ENCODE measurements around the gene PACRG. TPM values are rescaled to one million over a fixed set of nuclear protein-coding genes. Genes with fewer than 3 reads are reported as not detected.

Gene PACRG
- total and polyA plus RNA-seq, 2 of the 8 experiments (the other 6 are each of a cell fraction or from before 2014, with no cell fraction given): 0.44 to 0.54 TPM

DNA sequence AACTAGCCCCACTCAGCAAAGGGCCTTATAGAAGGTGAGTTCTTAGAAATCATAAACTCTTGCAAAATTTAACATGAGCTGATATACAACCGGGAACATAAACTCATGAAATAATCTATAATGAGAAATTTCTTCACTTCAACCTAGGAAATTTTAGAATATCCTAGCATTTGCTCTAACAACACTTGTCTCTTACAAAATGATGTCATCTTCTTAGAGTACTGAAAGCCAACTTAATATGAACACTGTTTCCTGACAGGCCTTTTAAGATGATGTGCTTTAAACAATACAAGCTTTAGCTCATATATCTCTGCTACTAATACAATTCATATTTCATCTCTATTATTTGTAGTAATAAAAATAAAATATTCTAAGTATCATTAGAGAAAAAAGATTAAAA is 932 bp downstream of the PACRG start:
- Histone ChIP-seq H2BK12ac (ENCODE audit: low read depth, low read length) (no peak overlapping the region), H3K27ac (ENCODE audit: low read depth, low read length) (no peak overlapping the region), H3K4me3 (ENCODE audit: extremely low read depth in 1 of 4, insufficient read depth in 2 of 4, low read depth in 3 of 4, low read length in 4 of 4) (no peak overlapping the region), H4K5ac (ENCODE audit: insufficient read length, low read depth, low read length) (no peak overlapping the region), H3K4me2 (ENCODE audit: insufficient read depth in 1 of 2, low read depth in 2 of 2, low read length in 2 of 2) (peak overlapping the region in 1 of 2 experiments; percentile 60; a peak in 1 of 4 replicates), H4K20me1 (replicated peaks in 1 of 2; ENCODE audit: control insufficient read depth in 1 of 2, insufficient read depth in 2 of 2, low read length in 2 of 2) (no peaks in the 10 kb centered on the region), H2BK15ac (ENCODE audit: low read length) (no peak overlapping the region), H4K91ac (replicated peaks; ENCODE audit: insufficient read length, low read length) (no peak overlapping the region), H2BK120ac (replicated peaks; ENCODE audit: low read depth, low read length) (no peak overlapping the region), H4K8ac (ENCODE audit: extremely low read depth, insufficient read depth, low read length) (no peak overlapping the region), H3K79me2 (ENCODE audit: control insufficient read depth in 1 of 2, insufficient read depth in 2 of 2, low read length in 2 of 2) (no peaks in the 10 kb centered on the region), H3K79me1 (ENCODE audit: low read depth, low read length) (no peaks in the 10 kb centered on the region), H3K4ac (replicated peaks; ENCODE audit: insufficient read length, low read depth, low read length) (no peak overlapping the region), H3K23me2 (ENCODE audit: low read depth, low read length) (no peaks in the 10 kb centered on the region), H3K36me3 (ENCODE audit: control insufficient read depth in 2 of 4, insufficient read depth in 4 of 4, low read length in 3 of 4) (no peaks in the 10 kb centered on the region), H3K14ac (ENCODE audit: insufficient read length) (no peak overlapping the region), H3K9ac (replicated peaks in 1 of 4; ENCODE audit: extremely low read depth in 1 of 4, low read depth in 3 of 4, low read length in 3 of 4) (no peak overlapping the region), H2BK5ac (ENCODE audit: low read depth, low read length) (no peak overlapping the region), H3K18ac (ENCODE audit: extremely low read depth, low read length) (no peak overlapping the region), H3K23ac (ENCODE audit: insufficient read length) (no peak overlapping the region), H3K9me3 (ENCODE audit: insufficient read depth in 2 of 2, low read depth in 1 of 2, low read length in 1 of 2) (no peaks in the 10 kb centered on the region), H2AK5ac (ENCODE audit: low read depth, low read length) (no peak overlapping the region), H2AFZ (ENCODE audit: low read length) (no peak overlapping the region), H3K56ac (replicated peaks; ENCODE audit: insufficient read length, low read depth, low read length) (no peak overlapping the region), H3K27me3 (replicated peaks in 1 of 4; ENCODE audit: control insufficient read depth in 3 of 4, extremely low read depth in 1 of 4, insufficient read depth in 3 of 4, low read length in 3 of 4) (no peaks in the 10 kb centered on the region; a peak in 2 of 7 replicates), H2BK20ac (ENCODE audit: low read length) (no peak overlapping the region), H3K4me1 (replicated peaks in 1 of 4; ENCODE audit: control insufficient read depth in 3 of 4, insufficient read depth in 4 of 4, low read length in 3 of 4) (no peaks in the 10 kb centered on the region; a peak in 1 of 7 replicates)
- ChIA-PET POLR2A (ENCODE audit: partially characterized antibody) (no interaction called here), CTCF (ENCODE audit: partially characterized antibody) (interaction anchor here (0.9 to 1.0 kb wide), 2 partner anchors 8 to 126 kb away, joined by 3 to 4 read pairs; no protein-coding TSS in a partner anchor)
- TF ChIP-seq SP1 (IDR thresholded peaks at IDR 0.05; ENCODE audit: low read depth, low read length) (no peak), CBX5 (IDR thresholded peaks at IDR 0.05; ENCODE audit: low read depth, low read length) (no peak), RFX5 (IDR thresholded peaks at IDR 0.05; ENCODE audit: borderline replicate concordance, low read depth, low read length) (no peak), EZH2 (IDR thresholded peaks at IDR 0.05; ENCODE audit: low read depth, low read length, severe bottlenecking) (no peak), CEBPB (IDR thresholded peaks at IDR 0.05; ENCODE audit: low read depth, low read length) (no peak)
- 94% methylated on average over 1 of the region's 1 CpG; no CpG with 5 or more reads in 1 of the 2 experiments for WGBS, 2 experiments (ENCODE audit: extremely low coverage in 1 of 2, insufficient coverage in 1 of 2, insufficient read length in 1 of 2, insufficient replicate concordance in 2 of 2, low coverage in 1 of 2, low lambda C conversion rate in 2 of 2, missing lambda C conversion rate in 1 of 2)
- no peak for FAIRE-seq
- no peak for DNase-seq (ENCODE audit: low read depth in 1 of 2, low spot score in 2 of 2)
